Liver (tissue), 9 donors: ENCODE measurements around the gene STIM1. TPM values are rescaled to one million over a fixed set of nuclear protein-coding genes. Genes with fewer than 3 reads are reported as not detected.

ENCODE experiments used
- DNase-seq: peaks from one replicate; pipeline ENCODE4 v3.0.0-alpha.2; 2017; ENCODE audit warnings: low spot score
- H3K27ac ChIP-seq, 2 donors: one replicate each; pipeline ENCODE4 v1.7.0; 2013; ENCODE audit warnings: inconsistent platforms in 2 of 2, low read length in 2 of 2, control low read depth in 1 of 2, low read depth in 1 of 2, mild to moderate bottlenecking in 1 of 2
- H3K27me3 ChIP-seq, 4 donors: one replicate each; pipeline versions ENCODE4 v1.6.1 to v1.7.0; 2013; ENCODE audit warnings: low read length in 3 of 4, inconsistent platforms in 1 of 4, mild to moderate bottlenecking in 1 of 4, moderate library complexity in 1 of 4; ENCODE audit not compliant: control insufficient read depth in 4 of 4, insufficient read depth in 4 of 4
- H3K36me3 ChIP-seq, 4 donors: one replicate each; pipeline versions ENCODE4 v1.6.1 to v1.7.0; 2013; ENCODE audit warnings: low read length in 3 of 4, mild to moderate bottlenecking in 3 of 4, low read depth in 1 of 4, moderate library complexity in 1 of 4; ENCODE audit not compliant: control insufficient read depth in 4 of 4, insufficient read depth in 3 of 4
- H3K4me1 ChIP-seq, 4 donors: one replicate each; pipeline versions ENCODE4 v1.6.1 to v1.7.0; 2013; ENCODE audit warnings: low read length in 3 of 4, mild to moderate bottlenecking in 3 of 4, moderate library complexity in 1 of 4; ENCODE audit not compliant: control insufficient read depth in 4 of 4, insufficient read depth in 4 of 4
- H3K4me3 ChIP-seq, 3 donors: one replicate each; pipeline versions ENCODE4 v1.6.1 to v1.7.0; 2013; ENCODE audit warnings: low read length in 3 of 3, control low read depth in 1 of 3, low read depth in 1 of 3, mild to moderate bottlenecking in 1 of 3
- H3K9ac ChIP-seq, 2 donors: one replicate each; pipeline ENCODE4 v1.7.0; 2013; ENCODE audit warnings: low read length in 2 of 2, mild to moderate bottlenecking in 2 of 2, moderate library complexity in 2 of 2, control low read depth in 1 of 2, low read depth in 1 of 2
- H3K9me3 ChIP-seq, 4 donors: one replicate each; pipeline versions ENCODE4 v1.6.1 to v1.7.0; 2013; ENCODE audit warnings: low read length in 3 of 4; ENCODE audit not compliant: control insufficient read depth in 4 of 4
- EGR1 ChIP-seq, 2 donors: IDR thresholded peaks; 2 replicates each; pipeline ENCODE4 v1.6.1; 2016 to 2018; ENCODE audit warnings: antibody characterized with exemption in 2 of 2, low read depth in 2 of 2
- FOXA1 ChIP-seq: IDR thresholded peaks from 2 replicates; pipeline ENCODE4 v1.6.1; 2016; ENCODE audit warnings: antibody characterized with exemption
- FOXA2 ChIP-seq: IDR thresholded peaks from 2 replicates; pipeline ENCODE4 v1.6.1; 2016; ENCODE audit warnings: antibody characterized with exemption
- GABPA ChIP-seq, 2 donors: IDR thresholded peaks in 1 of 2; conservative IDR thresholded peaks in 1 of 2; 2 replicates each; pipeline ENCODE4 v1.6.1; 2016; ENCODE audit warnings: antibody characterized with exemption in 2 of 2, mild to moderate bottlenecking in 1 of 2, moderate library complexity in 1 of 2
- HNF4G ChIP-seq: IDR thresholded peaks from 2 replicates; pipeline ENCODE4 v1.6.1; 2016; ENCODE audit warnings: antibody characterized with exemption
- JUND ChIP-seq, 2 donors: IDR thresholded peaks; 2 replicates each; pipeline ENCODE4 v1.6.1; 2016; ENCODE audit warnings: antibody characterized with exemption in 2 of 2
- RXRA ChIP-seq, 2 donors: IDR thresholded peaks; 2 replicates each; pipeline ENCODE4 v1.6.1; 2017 to 2018; ENCODE audit warnings: antibody characterized with exemption in 2 of 2, mild to moderate bottlenecking in 1 of 2
- TAF1 ChIP-seq: conservative IDR thresholded peaks from 2 replicates; pipeline ENCODE4 v1.6.1; 2016; ENCODE audit warnings: antibody characterized with exemption, mild to moderate bottlenecking
- YY1 ChIP-seq: IDR thresholded peaks from 2 replicates; pipeline ENCODE4 v1.6.1; 2016; ENCODE audit warnings: antibody characterized with exemption, mild to moderate bottlenecking
- WGBS: extraction: QIAGEN DNeasy Blood & Tissue Kit; methylation state at CpG from one replicate; pipeline ENCODE4 v1.1.7; 2013; 5-methylcytosine and 5-hydroxymethylcytosine counted together
- polyA plus RNA-seq, 2 donors: library from polyadenylated mRNA; stranded (reverse) in 1 of 2; unstranded in 1 of 2; fragments of 200-250 nt in 1 of 2; fragments of >200 nt in 1 of 2; fragmentation: Nextera tagmentation in 1 of 2; extraction: Ambion mirVana in 1 of 2; gene quantifications; one replicate each; pipeline versions ENCODE4 v1.2.1 to v1.2.3, GENCODE V29; 2013 to 2015
- total RNA-seq, 2 donors: library from RNA; depleted of rRNA; stranded (reverse); fragments of >200 nt; gene quantifications; one replicate each; pipeline ENCODE4 v1.2.3, GENCODE V29; 2014
- TF ChIP-seq, protein P1 (sequence below): IDR thresholded peaks from 2 replicates; pipeline ENCODE4 v1.6.1; 2016; ENCODE audit warnings: antibody characterized with exemption, mild to moderate bottlenecking
- donor health status: healthy.
- donor health status: healthy.
- donor health status: healthy.
- donor health status: healthy.
- donor health status: healthy.

Gene STIM1
- total and polyA plus RNA-seq, 4 donors: 19.7 to 42.9 (median 25.1) TPM

DNA sequence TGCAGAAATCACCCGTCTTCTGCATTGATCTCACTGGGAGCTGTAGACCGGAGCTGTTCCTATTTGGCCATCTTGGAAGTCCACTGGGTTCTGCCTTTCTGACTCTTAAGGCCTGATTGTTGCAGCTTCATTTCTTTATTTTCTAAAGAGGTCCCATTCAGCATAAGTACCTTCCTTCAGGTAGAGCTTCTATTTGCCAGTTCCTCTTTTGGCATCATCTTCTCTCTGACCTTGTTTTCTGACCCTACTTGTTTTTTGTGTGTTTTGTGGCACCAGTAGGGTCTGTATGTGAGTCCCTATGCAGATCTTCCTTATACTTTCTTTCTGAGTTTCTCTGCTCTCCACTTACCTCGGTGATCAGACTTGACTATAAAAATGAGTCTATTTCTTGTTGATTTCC is 161.7 kb downstream of the STIM1 start:
- no peak overlapping the region for H3K9ac ChIP-seq
- TF ChIP-seq FOXA1: no peak
- no peaks in the 10 kb centered on the region for H3K27me3 ChIP-seq
- H3K9me3 ChIP-seq: no peaks in the 10 kb centered on the region
- no peaks in the 10 kb centered on the region for H3K4me1 ChIP-seq
- H3K36me3 ChIP-seq: peaks cover 0 to 1% (median 0%) of the 10 kb centered on the region in 4 donors
- 95% methylated on average over 3 of the region's 3 CpGs for WGBS
- H3K27ac ChIP-seq: no peak overlapping the region
- DNase-seq: no peak
- H3K4me3 ChIP-seq: no peak overlapping the region

DNA sequence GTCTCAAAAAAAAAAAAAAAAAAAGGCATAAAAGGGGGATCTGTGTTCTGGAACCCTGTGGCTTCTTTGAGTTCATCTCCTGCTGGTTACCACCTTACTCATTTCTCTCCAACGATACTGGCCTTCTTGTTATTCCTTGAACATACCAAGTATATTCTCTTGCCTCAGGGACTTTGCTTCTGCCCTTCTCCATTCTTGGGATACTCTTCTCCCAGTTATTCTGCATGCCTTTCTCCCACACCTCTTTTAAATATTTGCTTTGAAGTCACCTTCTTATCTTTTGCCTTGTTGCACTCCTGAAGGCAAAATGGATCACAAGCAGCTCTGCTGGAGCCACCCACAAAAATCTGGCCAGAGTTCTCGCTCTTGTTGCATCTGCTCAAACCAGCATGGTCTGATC is 163.2 kb downstream of the STIM1 start:
- H3K9me3 ChIP-seq: no peaks in the 10 kb centered on the region
- no peaks in the 10 kb centered on the region for H3K4me1 ChIP-seq
- DNase-seq: no peak
- no peak for TF ChIP-seq YY1
- WGBS: 96% methylated on average over 2 of the region's 2 CpGs
- no peak overlapping the region for H3K9ac ChIP-seq
- no peak overlapping the region for H3K27ac ChIP-seq
- H3K4me3 ChIP-seq: no peak overlapping the region
- H3K27me3 ChIP-seq: no peaks in the 10 kb centered on the region
- peaks cover 0 to 1% (median 0%) of the 10 kb centered on the region in 4 donors for H3K36me3 ChIP-seq

DNA sequence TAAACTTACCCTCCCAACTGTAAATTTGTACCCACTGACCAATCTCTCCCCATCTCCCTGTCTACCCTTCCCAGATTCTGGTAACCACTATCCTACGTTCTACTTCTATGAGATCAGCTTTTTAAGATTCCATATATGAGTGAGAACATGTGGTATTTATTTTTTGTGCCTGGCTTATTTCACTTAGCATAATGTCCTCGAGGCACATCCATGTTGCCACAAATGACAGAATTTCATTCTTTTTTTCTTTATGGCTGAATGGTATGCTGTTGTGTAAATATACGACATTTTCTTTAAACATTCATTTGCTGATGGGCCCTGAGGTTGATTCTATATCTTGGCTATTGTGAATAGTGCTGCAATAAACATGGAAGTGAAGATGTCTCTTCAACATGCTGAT is 164.4 kb downstream of the STIM1 start:
- 93% methylated on average over 3 of the region's 3 CpGs for WGBS
- H3K9ac ChIP-seq: no peak overlapping the region
- H3K27ac ChIP-seq: no peak overlapping the region
- TF ChIP-seq YY1 (no peak), EGR1 (IDR thresholded peaks at IDR 0.05; ENCODE audit: low read depth in 2 of 2) (no peak), GABPA (IDR thresholded peaks at IDR 0.05 in 1 of 2, conservative IDR thresholded peaks at IDR 0.05 in 1 of 2) (no peak), TAF1 (no peak)
- TF ChIP-seq, protein P1, sequence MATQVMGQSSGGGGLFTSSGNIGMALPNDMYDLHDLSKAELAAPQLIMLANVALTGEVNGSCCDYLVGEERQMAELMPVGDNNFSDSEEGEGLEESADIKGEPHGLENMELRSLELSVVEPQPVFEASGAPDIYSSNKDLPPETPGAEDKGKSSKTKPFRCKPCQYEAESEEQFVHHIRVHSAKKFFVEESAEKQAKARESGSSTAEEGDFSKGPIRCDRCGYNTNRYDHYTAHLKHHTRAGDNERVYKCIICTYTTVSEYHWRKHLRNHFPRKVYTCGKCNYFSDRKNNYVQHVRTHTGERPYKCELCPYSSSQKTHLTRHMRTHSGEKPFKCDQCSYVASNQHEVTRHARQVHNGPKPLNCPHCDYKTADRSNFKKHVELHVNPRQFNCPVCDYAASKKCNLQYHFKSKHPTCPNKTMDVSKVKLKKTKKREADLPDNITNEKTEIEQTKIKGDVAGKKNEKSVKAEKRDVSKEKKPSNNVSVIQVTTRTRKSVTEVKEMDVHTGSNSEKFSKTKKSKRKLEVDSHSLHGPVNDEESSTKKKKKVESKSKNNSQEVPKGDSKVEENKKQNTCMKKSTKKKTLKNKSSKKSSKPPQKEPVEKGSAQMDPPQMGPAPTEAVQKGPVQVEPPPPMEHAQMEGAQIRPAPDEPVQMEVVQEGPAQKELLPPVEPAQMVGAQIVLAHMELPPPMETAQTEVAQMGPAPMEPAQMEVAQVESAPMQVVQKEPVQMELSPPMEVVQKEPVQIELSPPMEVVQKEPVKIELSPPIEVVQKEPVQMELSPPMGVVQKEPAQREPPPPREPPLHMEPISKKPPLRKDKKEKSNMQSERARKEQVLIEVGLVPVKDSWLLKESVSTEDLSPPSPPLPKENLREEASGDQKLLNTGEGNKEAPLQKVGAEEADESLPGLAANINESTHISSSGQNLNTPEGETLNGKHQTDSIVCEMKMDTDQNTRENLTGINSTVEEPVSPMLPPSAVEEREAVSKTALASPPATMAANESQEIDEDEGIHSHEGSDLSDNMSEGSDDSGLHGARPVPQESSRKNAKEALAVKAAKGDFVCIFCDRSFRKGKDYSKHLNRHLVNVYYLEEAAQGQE: no peak
- peaks cover 0 to 3% (median under 1%) of the 10 kb centered on the region in 4 donors for H3K36me3 ChIP-seq
- DNase-seq: no peak
- no peaks in the 10 kb centered on the region for H3K27me3 ChIP-seq
- H3K4me3 ChIP-seq: no peak overlapping the region
- H3K4me1 ChIP-seq: no peaks in the 10 kb centered on the region
- H3K9me3 ChIP-seq: no peaks in the 10 kb centered on the region

DNA sequence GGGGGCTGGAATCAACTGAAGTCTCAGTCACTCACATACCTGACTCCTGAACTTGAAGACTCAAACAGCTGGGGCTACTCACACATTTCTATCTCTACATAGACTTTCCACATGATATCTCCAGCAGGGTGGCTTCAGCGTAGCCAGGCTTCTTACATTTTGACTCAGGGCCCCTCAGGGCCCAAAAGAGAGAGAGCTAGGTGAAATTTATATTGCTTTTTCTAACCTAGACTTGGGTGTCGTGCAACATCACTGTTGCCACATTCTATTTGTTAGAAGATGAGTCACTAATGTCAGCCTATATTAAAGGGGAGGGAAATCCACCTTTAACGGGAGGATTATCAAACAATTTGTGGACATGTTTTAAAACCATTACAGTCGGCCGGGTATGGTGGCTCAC is 167.2 kb downstream of the STIM1 start:
- H3K4me3 ChIP-seq: no peak overlapping the region
- no peak for TF ChIP-seq FOXA2
- no peak for TF ChIP-seq YY1
- no peak for TF ChIP-seq HNF4G
- no peak for TF ChIP-seq RXRA (IDR thresholded peaks at IDR 0.05)
- no peak for TF ChIP-seq JUND (IDR thresholded peaks at IDR 0.05)
- H3K9ac ChIP-seq: no peak overlapping the region
- 94% methylated on average over 5 of the region's 5 CpGs for WGBS
- H3K4me1 ChIP-seq: peaks cover 0 to 4% (median 0%) of the 10 kb centered on the region in 4 donors
- no peak overlapping the region for H3K27ac ChIP-seq
- H3K9me3 ChIP-seq: no peaks in the 10 kb centered on the region
- DNase-seq: no peak
- H3K36me3 ChIP-seq: peaks cover 0 to 3% (median 1%) of the 10 kb centered on the region in 4 donors
- no peaks in the 10 kb centered on the region for H3K27me3 ChIP-seq
